Endothelial cell of umbilical vein (primary cell): Measurements from ENCODE around the gene TECPR2. TPM values are rescaled to one million over a fixed set of nuclear protein-coding genes. Genes with fewer than 3 reads are reported as not detected.

Source experiments
- BruUV-seq: library from RNA; stranded (reverse); fragments of 400-500 nt; replicated peaks from 2 replicates; lab custom pipeline; 2021; lab: Mats Ljungman, UMichigan
- CTCF ChIA-PET: fragments of 300-600, 350-600 bp; sonication (Branson Sonifier 250); formaldehyde crosslinking; loops from one replicate; lab custom pipeline; 2021; ENCODE audit warnings: antibody characterized with exemption, inconsistent platforms; lab: Charles Lee
- POLR2A ChIA-PET: fragments of 300-600, 350-600 bp; sonication (Branson Sonifier 250); formaldehyde crosslinking; loops from one replicate; lab custom pipeline; 2021; ENCODE audit warnings: antibody characterized with exemption, inconsistent platforms; lab: Charles Lee
- DNase-seq: peaks from one replicate; pipeline ENCODE4 v3.0.0-alpha.2; 2011; ENCODE audit warnings: low read depth, low spot score
- FAIRE-seq: peaks from 2 replicates; lab custom pipeline; 2011; peaks lifted over from hg19 to GRCh38; lab: Jason Lieb, UNC
- H2AFZ ChIP-seq: 2 replicates; pipeline ENCODE4 v1.6.0; 2012; ENCODE audit warnings: low read depth, low read length, control low read depth, inconsistent platforms
- H3K27ac ChIP-seq: 2 replicates; pipeline ENCODE4 v1.5.1; 2011; ENCODE audit warnings: low read depth, mild to moderate bottlenecking, control low read depth, low read length, moderate library complexity; ENCODE audit not compliant: insufficient read depth
- H3K27me3 ChIP-seq, 2 experiments: 2 replicates each; pipeline versions ENCODE4 v1.6.0 to v1.6.1; 2011; ENCODE audit warnings: low read length in 2 of 2, mixed read lengths in 1 of 2; ENCODE audit not compliant: control insufficient read depth in 2 of 2, insufficient read depth in 2 of 2
- H3K36me3 ChIP-seq, 2 experiments: 2 replicates in 1 of 2; 3 replicates in 1 of 2; pipeline ENCODE4 v1.5.1; 2011; ENCODE audit warnings: low read length in 2 of 2, mild to moderate bottlenecking in 1 of 2, moderate library complexity in 1 of 2; ENCODE audit not compliant: control insufficient read depth in 2 of 2, insufficient read depth in 2 of 2; ENCODE audit errors: extremely low read depth in 1 of 2
- H3K4me1 ChIP-seq: 3 replicates; pipeline ENCODE4 v1.5.1; 2011; ENCODE audit warnings: mild to moderate bottlenecking, low read length; ENCODE audit not compliant: control insufficient read depth, insufficient read depth; ENCODE audit errors: extremely low read depth
- H3K4me2 ChIP-seq: 2 replicates; pipeline ENCODE4 v1.6.1; 2011; ENCODE audit warnings: low read length, control low read depth, mixed read lengths; ENCODE audit not compliant: insufficient read depth
- H3K4me3 ChIP-seq, 3 experiments: fragments of 200-600 bp in 1 of 3; sonication (generic), shearing (Covaris generic) in 1 of 3; replicated peaks in 1 of 3; 2 replicates each; pipeline ENCODE4 v1.5.1; 2011 to 2016; ENCODE audit warnings: control low read depth in 3 of 3, low read length in 3 of 3, mild to moderate bottlenecking in 2 of 3, inconsistent platforms in 1 of 3, low read depth in 1 of 3, moderate library complexity in 1 of 3; ENCODE audit not compliant: insufficient read depth in 1 of 3
- H3K79me2 ChIP-seq: 2 replicates; pipeline ENCODE4 v1.6.0; 2012; ENCODE audit warnings: low read length, inconsistent platforms; ENCODE audit not compliant: control insufficient read depth, insufficient read depth
- H3K9ac ChIP-seq: replicated peaks from 2 replicates; pipeline ENCODE3; 2011; ENCODE audit warnings: low read length, control low read depth; ENCODE audit not compliant: insufficient read depth; ENCODE audit errors: extremely low read depth
- H3K9me1 ChIP-seq: replicated peaks from 3 replicates; pipeline ENCODE4 v1.6.0; 2011; ENCODE audit warnings: mild to moderate bottlenecking, low read length; ENCODE audit not compliant: control insufficient read depth, insufficient read depth; ENCODE audit errors: extremely low read depth
- H3K9me3 ChIP-seq: replicated peaks from 2 replicates; pipeline ENCODE4 v1.5.1; 2012; ENCODE audit warnings: low read length, inconsistent platforms; ENCODE audit not compliant: control insufficient read depth, insufficient read depth
- H4K20me1 ChIP-seq: replicated peaks from 2 replicates; pipeline ENCODE3; 2011; ENCODE audit warnings: mild to moderate bottlenecking, low read length; ENCODE audit not compliant: control insufficient read depth, insufficient read depth; ENCODE audit errors: extremely low read depth
- CTCF ChIP-seq, 2 donors: IDR thresholded peaks; 1 replicate in 1 of 2; 2 replicates in 1 of 2; pipeline ENCODE4 v1.5.1; 2011; ENCODE audit warnings: low read length in 2 of 2, mild to moderate bottlenecking in 2 of 2, moderate library complexity in 2 of 2, control low read depth in 1 of 2, inconsistent platforms in 1 of 2, low read depth in 1 of 2; ENCODE audit not compliant: insufficient read depth in 1 of 2; ENCODE audit errors: extremely low read depth in 1 of 2
- EZH2 ChIP-seq: IDR thresholded peaks from 2 replicates; pipeline ENCODE4 v1.6.1; 2012; ENCODE audit warnings: borderline replicate concordance, low read depth, mild to moderate bottlenecking, moderate library complexity, low read length, inconsistent platforms; ENCODE audit not compliant: severe bottlenecking
- FOS ChIP-seq: IDR thresholded peaks from 2 replicates; pipeline ENCODE4 v1.6.1; 2011; ENCODE audit warnings: mild to moderate bottlenecking, low read length, moderate library complexity, borderline replicate concordance; ENCODE audit not compliant: insufficient read depth
- GATA2 ChIP-seq: IDR thresholded peaks from 2 replicates; pipeline ENCODE4 v1.7.0; 2011; ENCODE audit warnings: low read depth, mild to moderate bottlenecking, moderate library complexity, mixed read lengths, low read length; ENCODE audit not compliant: insufficient read length, insufficient read depth
- JUN ChIP-seq: IDR thresholded peaks from 2 replicates; pipeline ENCODE4 v1.6.1; 2011; ENCODE audit warnings: borderline replicate concordance, low read depth; ENCODE audit not compliant: insufficient read length, insufficient read depth
- MAX ChIP-seq: IDR thresholded peaks from 2 replicates; pipeline ENCODE4 v1.6.1; 2011; ENCODE audit not compliant: insufficient read depth, insufficient read length
- MYC ChIP-seq: IDR thresholded peaks from one replicate; pipeline ENCODE4 v1.6.1; 2011; ENCODE audit warnings: mild to moderate bottlenecking, low read depth, low read length
- POLR2A ChIP-seq: IDR thresholded peaks from 2 replicates; pipeline ENCODE4 v1.6.1; 2012; ENCODE audit warnings: low read depth, mild to moderate bottlenecking, control low read depth, low read length
- POLR2AphosphoS5 ChIP-seq: IDR thresholded peaks from 2 replicates; pipeline ENCODE4 v1.6.1; 2012; ENCODE audit warnings: low read depth, mild to moderate bottlenecking, control low read depth, low read length, moderate library complexity; ENCODE audit not compliant: insufficient read depth
- dilution Hi-C: fragments of 300-500 bp; cut with MboI; formaldehyde crosslinking; loops from one replicate; pipeline ENCODE4 v1.15.0; 2019; ENCODE audit warnings: low sequenced_read_pairs; ENCODE audit not compliant: extremely low pct_ligation_motif_present
- intact Hi-C: fragments of 100-400 bp; cut with micrococcal nuclease; formaldehyde crosslinking; loops from one replicate; pipeline ENCODE4 v1.10.0; 2022
- polyA plus RNA-seq, 4 experiments: library from polyadenylated mRNA; depleted of rRNA in 3 of 4; stranded (reverse) in 3 of 4; unstranded in 1 of 4; fragments of >200 nt; gene quantifications; 2 replicates each; pipeline versions ENCODE4 v1.2.1 to v1.2.3, GENCODE V29; 2011 to 2012; ENCODE audit warnings: missing spikeins in 1 of 4
- total RNA-seq: library from RNA; stranded (reverse); gene quantifications from 2 replicates; pipeline ENCODE4 v1.2.3, GENCODE V29; 2021

Gene TECPR2
- total and polyA plus RNA-seq, 2 donors (not counting 3 experiments of a cell fraction or from before 2014, with no cell fraction given) = 8.9 to 21.5 TPM

- Histone ChIP-seq H3K27me3 (no peaks in the 10 kb centered on the region), H3K4me3 (no peak overlapping the region), H3K36me3 (peaks cover 0 to 19% of the 10 kb centered on the region in 2 experiments), H4K20me1 (no peaks in the 10 kb centered on the region), H3K79me2 (no peaks in the 10 kb centered on the region), H3K27ac (no peak overlapping the region), H3K4me2 (no peak overlapping the region), H3K9me3 (no peaks in the 10 kb centered on the region), H2AFZ (no peak overlapping the region), H3K9ac (no peak overlapping the region), H3K4me1 (no peaks in the 10 kb centered on the region), H3K9me1 (no peaks in the 10 kb centered on the region)
- ChIA-PET POLR2A (no interaction called here), CTCF (interaction anchor here (0.7 kb wide), 1 partner anchor 54 kb away, joined by 3 read pairs; no protein-coding TSS in a partner anchor)
- dilution Hi-C loops (no loop called here), intact Hi-C loops (no loop called here)
- TF ChIP-seq CTCF (IDR thresholded peaks at IDR 0.05; ENCODE audit: extremely low read depth in 1 of 2, insufficient read depth in 1 of 2, low read depth in 1 of 2, low read length in 2 of 2) = no peak
- no peak for TF ChIP-seq MYC
- no peak for TF ChIP-seq GATA2
- TF ChIP-seq EZH2 = no peak
- TF ChIP-seq POLR2AphosphoS5 = no peak
- no peak for TF ChIP-seq JUN
- no peak for TF ChIP-seq FOS
- no peak for TF ChIP-seq MAX
- TF ChIP-seq POLR2A = no peak
- BruUV-seq = no TSS peak
- DNase-seq = no peak
- no peak for FAIRE-seq
Measured at GRCh38 chr14:102461490-102462338, 99.0 kb downstream of the TECPR2 start.
